Measurements from ENCODE around the gene PRDM5. TPM values are rescaled to one million over a fixed set of nuclear protein-coding genes. Genes with fewer than 3 reads are reported as not detected.

The PRDM5 gene
- total and polyA plus RNA-seq, 9 donors, result 8.1 to 53.8 (median 36.3) TPM

GRCh38 chr4:120837656-120838055 is 84.9 kb downstream of the PRDM5 start:
- TF ChIP-seq, protein P1, sequence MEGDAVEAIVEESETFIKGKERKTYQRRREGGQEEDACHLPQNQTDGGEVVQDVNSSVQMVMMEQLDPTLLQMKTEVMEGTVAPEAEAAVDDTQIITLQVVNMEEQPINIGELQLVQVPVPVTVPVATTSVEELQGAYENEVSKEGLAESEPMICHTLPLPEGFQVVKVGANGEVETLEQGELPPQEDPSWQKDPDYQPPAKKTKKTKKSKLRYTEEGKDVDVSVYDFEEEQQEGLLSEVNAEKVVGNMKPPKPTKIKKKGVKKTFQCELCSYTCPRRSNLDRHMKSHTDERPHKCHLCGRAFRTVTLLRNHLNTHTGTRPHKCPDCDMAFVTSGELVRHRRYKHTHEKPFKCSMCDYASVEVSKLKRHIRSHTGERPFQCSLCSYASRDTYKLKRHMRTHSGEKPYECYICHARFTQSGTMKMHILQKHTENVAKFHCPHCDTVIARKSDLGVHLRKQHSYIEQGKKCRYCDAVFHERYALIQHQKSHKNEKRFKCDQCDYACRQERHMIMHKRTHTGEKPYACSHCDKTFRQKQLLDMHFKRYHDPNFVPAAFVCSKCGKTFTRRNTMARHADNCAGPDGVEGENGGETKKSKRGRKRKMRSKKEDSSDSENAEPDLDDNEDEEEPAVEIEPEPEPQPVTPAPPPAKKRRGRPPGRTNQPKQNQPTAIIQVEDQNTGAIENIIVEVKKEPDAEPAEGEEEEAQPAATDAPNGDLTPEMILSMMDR (IDR thresholded peaks at IDR 0.05), result no peak
- TF ChIP-seq EP300 (IDR thresholded peaks at IDR 0.05) (no peak), POLR2A (IDR thresholded peaks at IDR 0.05) (no peak)
- Histone ChIP-seq H3K27me3 (no peaks in the 10 kb centered on the region), H3K4me3 (no peak overlapping the region), H3K36me3 (no peaks in the 10 kb centered on the region), H3K9me3 (peaks cover 0 to 6% of the 10 kb centered on the region in 2 donors), H3K27ac (no peak overlapping the region), H3K4me1 (ENCODE audit: insufficient read depth) (no peaks in the 10 kb centered on the region)
- 96 to 98% (median 96%) methylated on average over 1 of the region's 1 CpG for WGBS, 3 donors
- intact Hi-C loops (cut with DNase I), result no loop called here
- no peak for DNase-seq

- Histone ChIP-seq H3K27ac (no peak overlapping the region), H3K9me3 (peaks cover 0 to 6% of the 10 kb centered on the region in 2 donors), H3K27me3 (no peaks in the 10 kb centered on the region), H3K4me1 (ENCODE audit: insufficient read depth) (no peaks in the 10 kb centered on the region), H3K36me3 (no peaks in the 10 kb centered on the region), H3K4me3 (no peak overlapping the region)
- intact Hi-C loops (cut with DNase I), result no loop called here
- DNase-seq, result no peak
- TF ChIP-seq, protein P1 (IDR thresholded peaks at IDR 0.05), result no peak
- TF ChIP-seq POLR2A (IDR thresholded peaks at IDR 0.05) (no peak), EP300 (IDR thresholded peaks at IDR 0.05) (no peak)
- WGBS, 3 donors, result 92 to 100% (median 95%) methylated on average over 1 of the region's 1 CpG
Observed at GRCh38 chr4:120835342-120835741, 87.2 kb downstream of the PRDM5 start.

- Histone ChIP-seq H3K36me3 (no peaks in the 10 kb centered on the region), H3K4me3 (no peak overlapping the region), H3K4me1 (ENCODE audit: insufficient read depth) (peaks cover 8% of the 10 kb centered on the region), H3K27ac (peak overlapping the region in 1 of 2 donors; percentile 29), H3K9me3 (peaks cover 0 to 6% of the 10 kb centered on the region in 2 donors), H3K27me3 (no peaks in the 10 kb centered on the region)
- intact Hi-C loops (cut with DNase I), result no loop called here
- TF ChIP-seq EP300 (IDR thresholded peaks at IDR 0.05), result no peak
- TF ChIP-seq, protein P1 (IDR thresholded peaks at IDR 0.05), result no peak
- TF ChIP-seq POLR2A (IDR thresholded peaks at IDR 0.05), result no peak
- 14 to 20% (median 14%) methylated on average over 7 of the region's 7 CpGs for WGBS, 3 donors
- DNase-seq, result peak; percentile 34 to 54 (median 48)
Observed at GRCh38 chr4:120830204-120830603, 92.3 kb downstream of the PRDM5 start.

- Histone ChIP-seq H3K4me3 (no peak overlapping the region), H3K4me1 (ENCODE audit: insufficient read depth) (peaks cover 8% of the 10 kb centered on the region), H3K27ac (peak overlapping the region in 1 of 2 donors; percentile 29), H3K36me3 (no peaks in the 10 kb centered on the region), H3K27me3 (no peaks in the 10 kb centered on the region), H3K9me3 (peaks cover 0 to 3% of the 10 kb centered on the region in 2 donors)
- TF ChIP-seq EP300 (IDR thresholded peaks at IDR 0.05) (no peak), POLR2A (IDR thresholded peaks at IDR 0.05) (no peak)
- TF ChIP-seq, protein P1 (IDR thresholded peaks at IDR 0.05), result no peak
- intact Hi-C loops (cut with DNase I), result no loop called here
- 63 to 87% (median 65%) methylated on average over 4 of the region's 4 CpGs for WGBS, 3 donors
- no peak for DNase-seq
Observed at GRCh38 chr4:120829113-120829831, 93.3 kb downstream of the PRDM5 start.
